ENCODE measurements around the gene ASB4.

- TF ChIP-seq CTCF (IDR thresholded peaks at IDR 0.05) (no peak), POLR2A (IDR thresholded peaks at IDR 0.05) (no peak), EP300 (IDR thresholded peaks at IDR 0.05) (no peak)
Observed at GRCh38 chr7:95560674-95561073, 74.9 kb downstream of the ASB4 start.

All from tibial nerve (tissue), 4 donors.